Astrocyte of the spinal cord (primary cell): Measurements from ENCODE around the gene TNS4.

Source experiments
- DNase-seq: peaks from one replicate; pipeline ENCODE4 v3.0.0; 2011; ENCODE audit warnings: low read depth, low spot score
- H3K4me3 ChIP-seq: 2 replicates; pipeline ENCODE4 v1.5.1; 2011; ENCODE audit warnings: low read depth, mild to moderate bottlenecking, low read length, moderate library complexity
- in situ Hi-C: cut with HindIII; loops from 2 replicates; pipeline ENCODE4 v1.10.0; 2017; ENCODE audit warnings: low sequenced_read_pairs
- TF ChIP-seq, protein P1 (sequence below): IDR thresholded peaks from 2 replicates; pipeline ENCODE4 v1.5.1; 2012; ENCODE audit warnings: low read depth, mild to moderate bottlenecking, low read length, inconsistent platforms

The TNS4 gene

DNA sequence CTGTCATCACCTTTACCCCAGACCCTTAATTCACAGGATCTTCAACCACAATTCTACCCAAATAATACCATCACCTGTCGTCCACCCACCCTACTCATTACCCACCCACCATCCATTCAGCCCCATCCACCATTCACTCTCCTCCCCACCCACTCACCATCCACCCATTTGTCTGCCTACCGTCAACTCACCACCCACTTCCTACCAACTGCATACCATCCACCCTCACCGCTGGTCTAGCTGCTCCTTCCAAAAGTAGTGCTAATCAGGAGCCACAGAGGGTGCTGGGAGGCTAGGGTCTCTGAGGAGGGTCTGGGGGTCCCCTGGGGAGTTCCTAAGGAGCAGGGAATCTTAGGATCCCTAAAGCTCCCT lies 70.2 kb downstream of the TNS4 start:
- DNase-seq = no peak
- TF ChIP-seq, protein P1, sequence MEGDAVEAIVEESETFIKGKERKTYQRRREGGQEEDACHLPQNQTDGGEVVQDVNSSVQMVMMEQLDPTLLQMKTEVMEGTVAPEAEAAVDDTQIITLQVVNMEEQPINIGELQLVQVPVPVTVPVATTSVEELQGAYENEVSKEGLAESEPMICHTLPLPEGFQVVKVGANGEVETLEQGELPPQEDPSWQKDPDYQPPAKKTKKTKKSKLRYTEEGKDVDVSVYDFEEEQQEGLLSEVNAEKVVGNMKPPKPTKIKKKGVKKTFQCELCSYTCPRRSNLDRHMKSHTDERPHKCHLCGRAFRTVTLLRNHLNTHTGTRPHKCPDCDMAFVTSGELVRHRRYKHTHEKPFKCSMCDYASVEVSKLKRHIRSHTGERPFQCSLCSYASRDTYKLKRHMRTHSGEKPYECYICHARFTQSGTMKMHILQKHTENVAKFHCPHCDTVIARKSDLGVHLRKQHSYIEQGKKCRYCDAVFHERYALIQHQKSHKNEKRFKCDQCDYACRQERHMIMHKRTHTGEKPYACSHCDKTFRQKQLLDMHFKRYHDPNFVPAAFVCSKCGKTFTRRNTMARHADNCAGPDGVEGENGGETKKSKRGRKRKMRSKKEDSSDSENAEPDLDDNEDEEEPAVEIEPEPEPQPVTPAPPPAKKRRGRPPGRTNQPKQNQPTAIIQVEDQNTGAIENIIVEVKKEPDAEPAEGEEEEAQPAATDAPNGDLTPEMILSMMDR = no peak
- no peak overlapping the region for H3K4me3 ChIP-seq
- in situ Hi-C loops = no loop called here

DNA sequence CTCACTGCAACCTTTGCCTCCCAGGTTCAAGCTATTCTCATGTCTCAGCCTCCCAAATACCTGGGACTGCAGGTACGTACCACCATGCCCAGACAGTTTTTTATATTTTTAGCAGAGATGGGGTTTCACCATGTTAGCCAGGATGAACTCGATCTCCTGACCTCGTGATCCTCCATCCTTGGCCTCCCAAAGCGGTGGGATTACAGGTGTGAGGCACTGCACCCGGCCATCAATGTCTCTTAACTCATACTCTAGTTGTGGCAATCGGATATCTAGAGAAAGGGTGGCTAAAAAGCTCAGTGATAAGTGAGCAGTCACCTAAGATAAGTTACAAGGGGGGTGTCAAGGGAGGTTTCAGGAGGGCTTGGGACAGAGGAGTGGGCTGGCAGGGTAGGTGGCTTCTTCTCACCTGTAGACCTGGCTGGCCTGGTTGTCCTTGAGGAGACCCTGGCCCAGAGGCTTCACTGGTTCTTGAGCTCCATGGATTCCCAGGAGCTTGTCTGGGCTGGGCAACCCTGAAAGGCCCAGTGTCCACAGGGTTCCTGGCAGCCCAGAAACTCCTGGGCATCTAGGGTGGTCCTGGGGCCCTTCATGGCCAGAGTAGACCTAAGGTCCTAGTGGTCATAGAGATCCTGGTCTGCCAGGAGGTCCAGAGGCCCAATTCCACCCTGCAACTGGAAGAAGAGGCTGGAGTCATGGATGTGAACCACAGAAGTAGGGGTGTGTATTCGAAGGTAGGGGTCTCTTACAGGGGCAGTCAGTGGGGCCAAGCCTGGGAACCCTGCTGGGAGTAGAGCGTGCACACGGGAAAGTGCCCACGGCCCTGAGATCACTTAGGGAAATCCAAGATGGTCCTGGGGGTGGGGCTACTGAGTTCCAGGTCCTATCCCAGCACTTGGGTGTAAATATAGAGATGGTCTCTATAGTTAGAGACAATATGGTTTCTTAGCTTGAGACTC lies 70.9 kb downstream of the TNS4 start:
- in situ Hi-C loops = no loop called here
- no peak overlapping the region for H3K4me3 ChIP-seq
- DNase-seq = no peak
- TF ChIP-seq, protein P1 = no peak

DNA sequence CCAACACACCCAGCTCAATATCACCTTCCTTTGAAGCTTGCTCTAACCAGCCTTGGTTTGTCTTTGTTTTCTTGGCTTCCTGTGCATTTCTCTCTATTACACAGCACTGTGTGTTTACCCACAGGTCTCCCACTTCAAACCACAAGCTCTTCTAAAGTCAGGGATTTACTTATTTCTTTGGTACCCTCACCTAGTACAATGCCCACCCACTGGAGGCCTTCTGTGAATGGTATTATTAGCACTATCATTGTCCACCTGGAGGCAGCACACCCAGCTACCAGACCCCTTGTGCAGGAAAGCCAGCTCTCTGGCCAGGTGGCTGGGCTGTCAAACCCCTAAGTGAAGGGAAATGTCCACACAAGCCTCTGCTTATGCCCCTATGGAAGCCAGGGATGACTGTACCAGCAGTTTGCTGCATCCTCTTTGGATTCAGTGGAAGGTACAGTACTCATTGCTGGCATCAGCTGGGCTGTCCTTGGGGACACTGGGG lies 74.4 kb downstream of the TNS4 start:
- H3K4me3 ChIP-seq = no peak overlapping the region
- TF ChIP-seq, protein P1 = no peak
- in situ Hi-C loops = no loop called here
- no peak for DNase-seq
